DOHH2 (cell line): ENCODE data around the gene NPAS3.

Experiments used
- H3F3A ChIP-seq: fragments of 200-600 bp; sonication (generic), shearing (Covaris generic); 2 replicates; pipeline ENCODE4 v1.6.0; 2016; ENCODE audit warnings: antibody characterized with exemption, mild to moderate bottlenecking; ENCODE audit not compliant: control insufficient read depth, insufficient read depth
- H3K27ac ChIP-seq: fragments of 200-600 bp; sonication (generic); 2 replicates; pipeline ENCODE4 v1.5.1; 2014; ENCODE audit warnings: low read depth, mild to moderate bottlenecking, low read length, moderate library complexity
- H3K27me3 ChIP-seq: fragments of 200-600 bp; sonication (generic); 2 replicates; pipeline ENCODE4 v1.6.1; 2014; ENCODE audit warnings: mild to moderate bottlenecking, low read length, mixed read lengths; ENCODE audit not compliant: control insufficient read depth
- H3K36me3 ChIP-seq: fragments of 200-600 bp; sonication (generic); 2 replicates; pipeline ENCODE4 v1.6.1; 2014; ENCODE audit warnings: mild to moderate bottlenecking, low read length, moderate library complexity, mixed read lengths; ENCODE audit not compliant: control insufficient read depth
- H3K4me1 ChIP-seq: fragments of 200-600 bp; sonication (generic); 2 replicates; pipeline ENCODE4 v1.6.1; 2014; ENCODE audit warnings: mild to moderate bottlenecking, low read length, mixed read lengths; ENCODE audit not compliant: control insufficient read depth
- H3K4me2 ChIP-seq: fragments of 200-600 bp; sonication (generic); 2 replicates; pipeline ENCODE4 v1.6.0; 2014; ENCODE audit warnings: mild to moderate bottlenecking, low read length, moderate library complexity
- H3K4me3 ChIP-seq: fragments of 200-600 bp; sonication (generic); 2 replicates; pipeline ENCODE4 v1.5.1; 2014; ENCODE audit warnings: mild to moderate bottlenecking, low read length, mixed read lengths
- H3K79me2 ChIP-seq: fragments of 200-600 bp; sonication (generic); 2 replicates; pipeline ENCODE4 v1.6.1; 2014; ENCODE audit warnings: mild to moderate bottlenecking, low read length, mixed read lengths; ENCODE audit not compliant: control insufficient read depth
- H3K9me2 ChIP-seq: fragments of 200-600 bp; sonication (generic); replicated peaks from 2 replicates; pipeline ENCODE4 v1.6.1; 2014; ENCODE audit warnings: mild to moderate bottlenecking, low read length, mixed read lengths; ENCODE audit not compliant: control insufficient read depth
- H3K9me3 ChIP-seq: fragments of 200-600 bp; sonication (generic); 2 replicates; pipeline ENCODE4 v1.6.1; 2014; ENCODE audit warnings: antibody characterized with exemption, low read length, mixed read lengths; ENCODE audit not compliant: control insufficient read depth, insufficient read depth
- H4K20me1 ChIP-seq: fragments of 200-600 bp; sonication (generic); 2 replicates; pipeline ENCODE4 v1.6.0; 2014; ENCODE audit warnings: low read depth, mild to moderate bottlenecking, antibody characterized with exemption, low read length, moderate library complexity; ENCODE audit not compliant: control insufficient read depth, insufficient read depth
- CTCF ChIP-seq: fragments of 200-600 bp; sonication (generic); IDR thresholded peaks from one replicate; pipeline ENCODE4 v1.5.1; 2014; ENCODE audit warnings: antibody characterized with exemption, mild to moderate bottlenecking, low read depth, low read length; ENCODE audit not compliant: poor library complexity, severe bottlenecking
- EZH2phosphoT487 ChIP-seq: fragments of 200-600 bp; sonication (generic); IDR thresholded peaks from 2 replicates; pipeline ENCODE4 v1.6.1; 2017; ENCODE audit warnings: borderline replicate concordance, mild to moderate bottlenecking, antibody characterized with exemption, low read length, moderate library complexity, mixed read lengths

Gene NPAS3

GRCh38 chr14:33098016-33098415, 159.3 kb downstream of the NPAS3 start:
- no peaks in the 10 kb centered on the region for H3K9me2 ChIP-seq
- no peaks in the 10 kb centered on the region for H3K27me3 ChIP-seq
- no peaks in the 10 kb centered on the region for H3F3A ChIP-seq
- no peaks in the 10 kb centered on the region for H3K79me2 ChIP-seq
- no peak overlapping the region for H3K4me3 ChIP-seq
- H4K20me1 ChIP-seq, result no peaks in the 10 kb centered on the region
- no peak overlapping the region for H3K4me2 ChIP-seq
- peaks cover 2% of the 10 kb centered on the region; the same call in 1 of the 2 replicates for H3K9me3 ChIP-seq
- no peaks in the 10 kb centered on the region for H3K36me3 ChIP-seq
- no peaks in the 10 kb centered on the region for H3K4me1 ChIP-seq
- H3K27ac ChIP-seq, result no peak overlapping the region
- TF ChIP-seq EZH2phosphoT487 (no peak), CTCF (no peak)

GRCh38 chr14:33103489-33103888, 164.8 kb downstream of the NPAS3 start:
- Histone ChIP-seq H3K79me2 (no peaks in the 10 kb centered on the region), H3F3A (no peaks in the 10 kb centered on the region), H3K9me2 (no peaks in the 10 kb centered on the region), H3K4me2 (no peak overlapping the region), H3K36me3 (no peaks in the 10 kb centered on the region), H3K9me3 (no peaks in the 10 kb centered on the region; the same call in 1 of the 2 replicates), H3K27me3 (no peaks in the 10 kb centered on the region), H3K4me1 (no peaks in the 10 kb centered on the region), H4K20me1 (no peaks in the 10 kb centered on the region), H3K4me3 (no peak overlapping the region), H3K27ac (no peak overlapping the region)
- no peak for TF ChIP-seq EZH2phosphoT487
- no peak for TF ChIP-seq CTCF

- H3K27me3 ChIP-seq, result no peaks in the 10 kb centered on the region
Measured at GRCh38 chr14:33103966-33104365, 165.3 kb downstream of the NPAS3 start.

More at GRCh38 chr14:33103966-33104365, 165.3 kb downstream of the NPAS3 start:
- no peaks in the 10 kb centered on the region for H3K36me3 ChIP-seq
- H3K4me1 ChIP-seq, result no peaks in the 10 kb centered on the region
- H3K27ac ChIP-seq, result no peak overlapping the region
- no peak overlapping the region for H3K4me3 ChIP-seq
- H3K9me2 ChIP-seq, result no peaks in the 10 kb centered on the region
- no peaks in the 10 kb centered on the region for H3F3A ChIP-seq
- TF ChIP-seq EZH2phosphoT487 (no peak), CTCF (no peak)
- no peaks in the 10 kb centered on the region for H4K20me1 ChIP-seq
- H3K79me2 ChIP-seq, result no peaks in the 10 kb centered on the region
- no peak overlapping the region for H3K4me2 ChIP-seq
- H3K9me3 ChIP-seq, result no peaks in the 10 kb centered on the region; the same call in 1 of the 2 replicates
